GM10266 (cell line): Measurements from ENCODE around the gene HCN1.

Experiments
- DNase-seq: peaks from one replicate; pipeline ENCODE4 v3.0.0; 2012; ENCODE audit errors: extremely low spot score
- CTCF ChIP-seq: IDR thresholded peaks from 2 replicates; pipeline ENCODE4 v1.5.1; 2012; ENCODE audit warnings: mild to moderate bottlenecking, low read depth; ENCODE audit not compliant: control insufficient read depth, insufficient read depth; ENCODE audit errors: missing control alignments

Gene HCN1

DNA sequence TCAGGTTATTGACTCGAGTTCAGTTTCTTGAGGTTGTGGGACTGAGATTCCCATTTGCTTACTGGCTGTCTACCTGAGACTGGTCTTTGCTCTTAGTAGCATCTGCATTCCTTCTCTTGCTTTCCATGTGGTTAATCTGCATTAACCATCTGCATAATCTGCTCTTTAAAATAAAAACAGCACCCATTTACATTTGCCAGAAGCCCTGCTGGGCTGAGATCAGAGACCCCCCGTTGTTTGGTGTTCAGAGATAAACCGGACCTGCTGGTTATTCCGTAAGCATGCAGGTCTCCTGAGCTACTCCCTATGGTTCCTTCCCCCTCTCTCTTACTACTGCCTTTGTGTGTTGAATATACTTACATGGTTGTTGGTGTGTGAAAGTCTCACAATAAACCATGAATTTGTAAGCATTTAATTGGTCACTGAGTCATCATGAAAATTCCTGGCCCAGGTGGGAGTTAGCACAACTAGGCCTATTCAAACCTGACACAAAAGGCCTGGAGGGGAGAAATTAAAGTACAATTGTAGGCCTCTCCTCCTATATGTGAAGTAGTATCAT lies 490.7 kb downstream of the HCN1 start:
- no peak for DNase-seq
- no peak for TF ChIP-seq CTCF
